Fibroblast of the aortic adventitia (primary cell): ENCODE data around the gene KLHL33. TPM values are rescaled to one million over a fixed set of nuclear protein-coding genes. Genes with fewer than 3 reads are reported as not detected.
A peak's percentile ranks its signal among the peaks of the same experiment; 100 is the strongest.

ENCODE experiments used
- DNase-seq: peaks from one replicate; pipeline ENCODE4 v3.0.0-alpha.2; 2010; ENCODE audit warnings: low read depth
- H3K4me3 ChIP-seq: 2 replicates; pipeline ENCODE4 v1.5.1; 2011; ENCODE audit warnings: low read depth, mild to moderate bottlenecking, control low read depth, low read length, moderate library complexity
- CTCF ChIP-seq: IDR thresholded peaks from 2 replicates; pipeline ENCODE4 v1.5.1; 2011; ENCODE audit warnings: mild to moderate bottlenecking, low read length, control low read depth, inconsistent platforms; ENCODE audit not compliant: insufficient read depth
- total RNA-seq: library from RNA; depleted of rRNA; stranded (reverse); fragments of >200 nt; gene quantifications from 2 replicates; pipeline ENCODE4 v1.2.3, GENCODE V29; 2012; ENCODE audit warnings: low replicate concordance

The KLHL33 gene
- total RNA-seq, 1 donor = 0.18 TPM

- peak overlapping the region; percentile 95 for H3K4me3 ChIP-seq
- no peak for TF ChIP-seq CTCF
- no peak for DNase-seq
Measured at GRCh38 chr14:20413744-20414082, 22.3 kb downstream of the KLHL33 start.

- TF ChIP-seq CTCF = no peak
- peak; percentile 77 for DNase-seq
- H3K4me3 ChIP-seq = peak within 1 kb of the TSS; percentile 95
Measured at GRCh38 chr14:20412876-20413743, 22.9 kb downstream of the KLHL33 start, which contains the start of gene TEP1. TEP1 (minus strand) TSS chr14:20413501; CDS start chr14:20408439, 5,062 bp downstream.

- no peak for TF ChIP-seq CTCF
- H3K4me3 ChIP-seq = peak overlapping the region; percentile 95
- DNase-seq = peak; percentile 27
Measured at GRCh38 chr14:20412411-20412810, 23.6 kb downstream of the KLHL33 start.

GRCh38 chr14:20409226-20409625 lies 26.7 kb downstream of the KLHL33 start:
- peak; percentile 48 for DNase-seq
- no peak overlapping the region for H3K4me3 ChIP-seq

GRCh38 chr14:20403521-20403920 lies 32.4 kb downstream of the KLHL33 start:
- DNase-seq = no peak
- TF ChIP-seq CTCF = no peak
- no peak overlapping the region for H3K4me3 ChIP-seq

More at GRCh38 chr14:20409226-20409625, 26.7 kb downstream of the KLHL33 start:
- TF ChIP-seq CTCF = no peak

GRCh38 chr14:20400965-20401593 lies 34.9 kb downstream of the KLHL33 start:
- no peak for DNase-seq
- TF ChIP-seq CTCF = no peak

More at GRCh38 chr14:20400965-20401593, 34.9 kb downstream of the KLHL33 start:
- H3K4me3 ChIP-seq = no peak overlapping the region
